HepG2 (cell line): ENCODE results near the gene PPP4R3A. TPM values are rescaled to one million over a fixed set of nuclear protein-coding genes. Genes with fewer than 3 reads are reported as not detected.

ENCODE experiments used
- CENPX ChIP-seq: sonication (generic); formaldehyde crosslinking; IDR thresholded peaks from 2 replicates; pipeline ENCODE4 v1.9.0; 2021; ENCODE audit warnings: mild to moderate bottlenecking, missing genetic modification reagents, moderate library complexity
- DNMT1 ChIP-seq: sonication (generic); formaldehyde crosslinking; IDR thresholded peaks from 2 replicates; pipeline ENCODE4 v1.5.1; 2020; ENCODE audit warnings: mild to moderate bottlenecking, missing genetic modification reagents
- HNRNPLL ChIP-seq: fragments of 200-400 bp; formaldehyde crosslinking; IDR thresholded peaks from 2 replicates; pipeline ENCODE4 v1.6.1; 2017; ENCODE audit warnings: mild to moderate bottlenecking, low read depth, low read length; ENCODE audit not compliant: poor library complexity, severe bottlenecking
- KLF13 ChIP-seq: sonication (generic); formaldehyde crosslinking; IDR thresholded peaks from 2 replicates; pipeline ENCODE4 v1.4.0; 2020; ENCODE audit warnings: mild to moderate bottlenecking, missing genetic modification reagents
- PLRG1 ChIP-seq: fragments of 450-650 bp; conservative IDR thresholded peaks from 2 replicates; pipeline ENCODE4 v1.6.1; 2016
- RAD21 ChIP-seq: fragments of 450-650 bp; formaldehyde crosslinking; IDR thresholded peaks from 2 replicates; pipeline ENCODE4 v1.5.0; 2020; ENCODE audit warnings: mild to moderate bottlenecking
- RARA ChIP-seq: IDR thresholded peaks from 2 replicates; pipeline ENCODE4 v1.6.1; 2016; ENCODE audit warnings: missing genetic modification reagents, missing compliant biosample characterization
- RFXANK ChIP-seq: IDR thresholded peaks from 2 replicates; pipeline ENCODE4 v1.6.1; 2016
- TBL1XR1 ChIP-seq: fragments of 150-350 bp; IDR thresholded peaks from 2 replicates; pipeline ENCODE4 v1.6.1; 2014; ENCODE audit warnings: borderline replicate concordance, low read length; ENCODE audit not compliant: partially characterized antibody
- TBX2 ChIP-seq: sonication (generic); formaldehyde crosslinking; IDR thresholded peaks from 2 replicates; pipeline ENCODE4 v1.5.0; 2020; ENCODE audit warnings: missing genetic modification reagents, mild to moderate bottlenecking, borderline replicate concordance
- ZKSCAN8 ChIP-seq: IDR thresholded peaks from 2 replicates; pipeline ENCODE4 v1.6.1; 2016; ENCODE audit warnings: borderline replicate concordance, missing genetic modification reagents, missing compliant biosample characterization
- ZNF101 ChIP-seq: sonication (generic); formaldehyde crosslinking; IDR thresholded peaks from 2 replicates; pipeline ENCODE4 v1.4.0; 2020; ENCODE audit warnings: mild to moderate bottlenecking, low read depth, missing genetic modification reagents, borderline replicate concordance
- ZNF558 ChIP-seq: sonication (generic); formaldehyde crosslinking; IDR thresholded peaks from 2 replicates; pipeline ENCODE4 v1.9.0; 2022; ENCODE audit warnings: mild to moderate bottlenecking, missing genetic modification reagents, borderline replicate concordance
- ZNF616 ChIP-seq: sonication (generic); formaldehyde crosslinking; IDR thresholded peaks from 2 replicates; pipeline ENCODE4 v1.5.0; 2020; ENCODE audit warnings: low read depth, mild to moderate bottlenecking, missing genetic modification reagents
- ZNF747 ChIP-seq: sonication (generic); formaldehyde crosslinking; IDR thresholded peaks from 2 replicates; pipeline ENCODE4 v1.8.1; 2023; ENCODE audit warnings: missing genetic modification reagents, mild to moderate bottlenecking, borderline replicate concordance
- ZSCAN12 ChIP-seq: sonication (generic); formaldehyde crosslinking; IDR thresholded peaks from 2 replicates; pipeline ENCODE4 v1.9.0; 2021; ENCODE audit warnings: mild to moderate bottlenecking, missing genetic modification reagents
- polyA plus RNA-seq, 8 experiments: library from polyadenylated mRNA; depleted of rRNA in 3 of 8; stranded (reverse) in 7 of 8; unstranded in 1 of 8; fragments of >200 nt; fragmentation: Illumina TruSeq in 4 of 8; extraction: Trizol in 4 of 8; gene quantifications; 2 replicates each; pipeline versions ENCODE4 v1.2.1 to v1.2.3, GENCODE V29; 2011 to 2016; ENCODE audit warnings: low read depth in 4 of 8, missing spikeins in 1 of 8, mixed read lengths in 1 of 8; ENCODE audit not compliant: insufficient read depth in 1 of 8
- total RNA-seq, 5 experiments: library from RNA; depleted of rRNA; stranded (reverse); fragments of >200 nt; fragmentation: Illumina TruSeq; extraction: Trizol; gene quantifications; 2 replicates each; pipeline ENCODE4 v1.2.3, GENCODE V29; 2016; ENCODE audit warnings: low read depth in 1 of 5
- TF ChIP-seq, protein P1 (sequence below): sonication (generic); formaldehyde crosslinking; IDR thresholded peaks from 2 replicates; pipeline ENCODE4 v1.9.0; 2021; ENCODE audit warnings: missing genetic modification reagents, mild to moderate bottlenecking, borderline replicate concordance
- TF ChIP-seq, protein P2 (sequence below), 2 experiments: IDR thresholded peaks; 2 replicates each; pipeline ENCODE4 v1.6.1; 2011 to 2012; ENCODE audit warnings: low read length in 2 of 2, borderline replicate concordance in 1 of 2, low read depth in 1 of 2, mild to moderate bottlenecking in 1 of 2, moderate library complexity in 1 of 2
- TF ChIP-seq, protein P3 (sequence below): fragments of 450-650 bp; IDR thresholded peaks from 2 replicates; pipeline ENCODE4 v1.6.1; 2017
- TF ChIP-seq, protein P4 (sequence below): sonication (generic); formaldehyde crosslinking; IDR thresholded peaks from 2 replicates; pipeline ENCODE4 v1.4.0; 2020; ENCODE audit warnings: missing genetic modification reagents, low read depth, mild to moderate bottlenecking, borderline replicate concordance

PPP4R3A gene
- total and polyA plus RNA-seq, 2 of the 13 experiments (the other 11 are each of a cell fraction or from before 2014, with no cell fraction given): 22.5 to 57.4 TPM

DNA sequence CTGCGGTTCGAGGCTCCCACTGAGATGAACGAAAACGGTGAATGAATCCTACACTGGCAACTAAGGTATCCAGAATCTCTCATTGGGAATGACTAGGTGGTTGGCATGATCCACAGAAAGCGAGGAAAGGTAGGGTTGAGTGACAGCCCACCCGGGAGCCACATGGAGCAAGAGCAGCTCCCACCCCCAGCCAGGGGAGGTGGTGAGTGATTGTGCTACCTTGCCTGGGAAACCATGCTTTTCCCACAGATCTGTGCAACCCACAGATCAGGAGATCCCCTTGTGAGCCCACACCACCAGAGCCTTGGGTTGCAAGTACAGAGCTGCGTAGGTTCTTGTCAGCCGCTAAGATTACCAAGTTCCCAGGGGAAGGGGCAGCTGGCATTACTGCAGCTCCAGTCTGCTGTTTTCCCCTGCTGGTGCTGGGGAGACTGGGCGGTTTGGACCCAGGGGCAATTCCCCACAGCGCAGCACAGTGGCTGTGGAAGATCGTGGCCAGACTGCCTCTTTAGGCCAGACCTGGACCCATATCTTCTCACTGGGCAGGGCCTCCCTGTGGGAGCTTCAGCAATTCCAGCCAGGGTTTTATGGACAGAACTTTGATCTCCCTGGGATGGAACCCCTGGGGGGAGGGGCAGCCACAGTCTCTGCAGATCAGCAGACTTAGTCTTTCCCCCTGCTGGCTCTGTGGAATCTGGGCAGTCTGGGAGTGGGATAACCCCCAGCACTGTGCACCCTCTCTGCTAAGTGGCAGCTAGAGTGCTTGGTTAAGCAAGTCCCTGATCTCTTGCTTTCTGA is 44.6 kb upstream of the PPP4R3A start (continued):
- TF ChIP-seq TBL1XR1: no peak
- TF ChIP-seq ZSCAN12 (CRISPR knock-in tag): no peak
- TF ChIP-seq RAD21 (CRISPR knock-in tag): peak; percentile 67; the same call in 1 of the 2 replicates
- no peak for TF ChIP-seq CENPX (CRISPR knock-in tag)
- no peak for TF ChIP-seq ZKSCAN8
- TF ChIP-seq, protein P1, sequence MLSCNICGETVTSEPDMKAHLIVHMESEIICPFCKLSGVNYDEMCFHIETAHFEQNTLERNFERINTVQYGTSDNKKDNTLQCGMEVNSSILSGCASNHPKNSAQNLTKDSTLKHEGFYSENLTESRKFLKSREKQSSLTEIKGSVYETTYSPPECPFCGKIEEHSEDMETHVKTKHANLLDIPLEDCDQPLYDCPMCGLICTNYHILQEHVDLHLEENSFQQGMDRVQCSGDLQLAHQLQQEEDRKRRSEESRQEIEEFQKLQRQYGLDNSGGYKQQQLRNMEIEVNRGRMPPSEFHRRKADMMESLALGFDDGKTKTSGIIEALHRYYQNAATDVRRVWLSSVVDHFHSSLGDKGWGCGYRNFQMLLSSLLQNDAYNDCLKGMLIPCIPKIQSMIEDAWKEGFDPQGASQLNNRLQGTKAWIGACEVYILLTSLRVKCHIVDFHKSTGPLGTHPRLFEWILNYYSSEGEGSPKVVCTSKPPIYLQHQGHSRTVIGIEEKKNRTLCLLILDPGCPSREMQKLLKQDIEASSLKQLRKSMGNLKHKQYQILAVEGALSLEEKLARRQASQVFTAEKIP: no peak
- TF ChIP-seq RARA: no peak
- TF ChIP-seq, protein P2, sequence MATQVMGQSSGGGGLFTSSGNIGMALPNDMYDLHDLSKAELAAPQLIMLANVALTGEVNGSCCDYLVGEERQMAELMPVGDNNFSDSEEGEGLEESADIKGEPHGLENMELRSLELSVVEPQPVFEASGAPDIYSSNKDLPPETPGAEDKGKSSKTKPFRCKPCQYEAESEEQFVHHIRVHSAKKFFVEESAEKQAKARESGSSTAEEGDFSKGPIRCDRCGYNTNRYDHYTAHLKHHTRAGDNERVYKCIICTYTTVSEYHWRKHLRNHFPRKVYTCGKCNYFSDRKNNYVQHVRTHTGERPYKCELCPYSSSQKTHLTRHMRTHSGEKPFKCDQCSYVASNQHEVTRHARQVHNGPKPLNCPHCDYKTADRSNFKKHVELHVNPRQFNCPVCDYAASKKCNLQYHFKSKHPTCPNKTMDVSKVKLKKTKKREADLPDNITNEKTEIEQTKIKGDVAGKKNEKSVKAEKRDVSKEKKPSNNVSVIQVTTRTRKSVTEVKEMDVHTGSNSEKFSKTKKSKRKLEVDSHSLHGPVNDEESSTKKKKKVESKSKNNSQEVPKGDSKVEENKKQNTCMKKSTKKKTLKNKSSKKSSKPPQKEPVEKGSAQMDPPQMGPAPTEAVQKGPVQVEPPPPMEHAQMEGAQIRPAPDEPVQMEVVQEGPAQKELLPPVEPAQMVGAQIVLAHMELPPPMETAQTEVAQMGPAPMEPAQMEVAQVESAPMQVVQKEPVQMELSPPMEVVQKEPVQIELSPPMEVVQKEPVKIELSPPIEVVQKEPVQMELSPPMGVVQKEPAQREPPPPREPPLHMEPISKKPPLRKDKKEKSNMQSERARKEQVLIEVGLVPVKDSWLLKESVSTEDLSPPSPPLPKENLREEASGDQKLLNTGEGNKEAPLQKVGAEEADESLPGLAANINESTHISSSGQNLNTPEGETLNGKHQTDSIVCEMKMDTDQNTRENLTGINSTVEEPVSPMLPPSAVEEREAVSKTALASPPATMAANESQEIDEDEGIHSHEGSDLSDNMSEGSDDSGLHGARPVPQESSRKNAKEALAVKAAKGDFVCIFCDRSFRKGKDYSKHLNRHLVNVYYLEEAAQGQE (IDR thresholded peaks at IDR 0.05; ENCODE audit: borderline replicate concordance in 1 of 2, low read depth in 1 of 2, low read length in 2 of 2): no peak
- TF ChIP-seq DNMT1 (CRISPR knock-in tag): no peak
- no peak for TF ChIP-seq ZNF747 (CRISPR knock-in tag)
- no peak for TF ChIP-seq TBX2 (CRISPR knock-in tag)
- TF ChIP-seq, protein P3, sequence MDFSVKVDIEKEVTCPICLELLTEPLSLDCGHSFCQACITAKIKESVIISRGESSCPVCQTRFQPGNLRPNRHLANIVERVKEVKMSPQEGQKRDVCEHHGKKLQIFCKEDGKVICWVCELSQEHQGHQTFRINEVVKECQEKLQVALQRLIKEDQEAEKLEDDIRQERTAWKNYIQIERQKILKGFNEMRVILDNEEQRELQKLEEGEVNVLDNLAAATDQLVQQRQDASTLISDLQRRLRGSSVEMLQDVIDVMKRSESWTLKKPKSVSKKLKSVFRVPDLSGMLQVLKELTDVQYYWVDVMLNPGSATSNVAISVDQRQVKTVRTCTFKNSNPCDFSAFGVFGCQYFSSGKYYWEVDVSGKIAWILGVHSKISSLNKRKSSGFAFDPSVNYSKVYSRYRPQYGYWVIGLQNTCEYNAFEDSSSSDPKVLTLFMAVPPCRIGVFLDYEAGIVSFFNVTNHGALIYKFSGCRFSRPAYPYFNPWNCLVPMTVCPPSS: no peak
- TF ChIP-seq PLRG1: no peak
- no peak for TF ChIP-seq ZNF558 (CRISPR knock-in tag)
- TF ChIP-seq KLF13 (CRISPR knock-in tag): no peak
- no peak for TF ChIP-seq RFXANK
- TF ChIP-seq ZNF616: no peak
- TF ChIP-seq ZNF101 (CRISPR knock-in tag): no peak
- TF ChIP-seq, protein P4, sequence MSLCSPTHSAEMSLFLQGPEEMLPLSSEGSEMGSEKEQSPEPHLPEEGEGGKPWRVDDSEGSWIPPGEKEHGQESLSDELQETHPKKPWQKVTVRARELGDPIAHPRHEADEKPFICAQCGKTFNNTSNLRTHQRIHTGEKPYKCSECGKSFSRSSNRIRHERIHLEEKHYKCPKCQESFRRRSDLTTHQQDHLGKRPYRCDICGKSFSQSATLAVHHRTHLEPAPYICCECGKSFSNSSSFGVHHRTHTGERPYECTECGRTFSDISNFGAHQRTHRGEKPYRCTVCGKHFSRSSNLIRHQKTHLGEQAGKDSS (CRISPR knock-in tag): no peak
- no peak for TF ChIP-seq HNRNPLL
